RWPE2 (cell line): ENCODE measurements around the gene GDPD5.

Experiments
- ATAC-seq: fragments of 200-7000 bp; cut with Tn5 transposase; 3 replicates; pipeline ENCODE4 v1.9.1; 2021; ENCODE audit warnings: low read depth
- DNase-seq: peaks from one replicate; pipeline ENCODE4 v3.0.0-alpha.2; 2020; ENCODE audit warnings: low spot score
- H3K27ac ChIP-seq: fragments of 450-650 bp; 2 replicates; pipeline ENCODE4 v1.5.1; 2017; ENCODE audit warnings: mild to moderate bottlenecking; ENCODE audit not compliant: poor library complexity, severe bottlenecking
- H3K27me3 ChIP-seq: fragments of 250-450 bp; sonication (Bioruptor Pico); 2 replicates; pipeline ENCODE4 v1.5.1; 2021; ENCODE audit warnings: mild to moderate bottlenecking, moderate library complexity; ENCODE audit not compliant: insufficient read depth, poor library complexity, severe bottlenecking
- H3K36me3 ChIP-seq: fragments of 250-450 bp; sonication (Bioruptor Pico); 2 replicates; pipeline ENCODE4 v1.5.1; 2020; ENCODE audit warnings: low read depth, mild to moderate bottlenecking, moderate library complexity
- H3K4me1 ChIP-seq: fragments of 250-450 bp; sonication (Bioruptor Pico); 2 replicates; pipeline ENCODE4 v1.5.1; 2021; ENCODE audit warnings: mild to moderate bottlenecking, moderate library complexity; ENCODE audit not compliant: insufficient read depth, poor library complexity, severe bottlenecking
- H3K4me3 ChIP-seq: fragments of 250-450 bp; sonication (Bioruptor Pico); 2 replicates; pipeline ENCODE4 v1.5.1; 2021; ENCODE audit warnings: mild to moderate bottlenecking, moderate library complexity; ENCODE audit not compliant: severe bottlenecking
- H3K9me3 ChIP-seq: fragments of 250-450 bp; sonication (Bioruptor Pico); 2 replicates; pipeline ENCODE4 v1.5.1; 2021; ENCODE audit warnings: mild to moderate bottlenecking, moderate library complexity; ENCODE audit not compliant: severe bottlenecking
- CTCF ChIP-seq: fragments of 450-650 bp; IDR thresholded peaks from one replicate; pipeline ENCODE4 v1.5.1; 2017; ENCODE audit warnings: mild to moderate bottlenecking, moderate library complexity; ENCODE audit not compliant: poor library complexity, severe bottlenecking

GDPD5 gene

GRCh38 chr11:75428989-75429640, 96.6 kb downstream of the GDPD5 start:
- no peak overlapping the region for H3K4me3 ChIP-seq
- no peak for ATAC-seq
- peaks cover 2% of the 10 kb centered on the region for H3K4me1 ChIP-seq
- no peak overlapping the region for H3K27ac ChIP-seq
- no peaks in the 10 kb centered on the region for H3K36me3 ChIP-seq
- peak; percentile 30 for DNase-seq
- peaks cover 4% of the 10 kb centered on the region for H3K27me3 ChIP-seq
- no peak for TF ChIP-seq CTCF
- no peaks in the 10 kb centered on the region for H3K9me3 ChIP-seq

GRCh38 chr11:75428281-75428724, 97.4 kb downstream of the GDPD5 start:
- Histone ChIP-seq H3K27ac (no peak overlapping the region), H3K4me1 (peaks cover 2% of the 10 kb centered on the region)

GRCh38 chr11:75427181-75427580, 98.6 kb downstream of the GDPD5 start:
- Histone ChIP-seq H3K27ac (no peak overlapping the region), H3K36me3 (peaks cover 10% of the 10 kb centered on the region), H3K4me1 (peaks cover 2% of the 10 kb centered on the region), H3K9me3 (no peaks in the 10 kb centered on the region), H3K4me3 (no peak overlapping the region), H3K27me3 (peaks cover 4% of the 10 kb centered on the region)
- TF ChIP-seq CTCF: no peak
- DNase-seq (no peak), ATAC-seq (no peak)

More at GRCh38 chr11:75428281-75428724, 97.4 kb downstream of the GDPD5 start:
- Histone ChIP-seq H3K4me3 (peak overlapping the region; percentile 26), H3K27me3 (peaks cover 4% of the 10 kb centered on the region), H3K36me3 (peaks cover under 1% of the 10 kb centered on the region; the same call in 1 of the 2 replicates), H3K9me3 (no peaks in the 10 kb centered on the region)
- ATAC-seq (peak; percentile 84), DNase-seq (peak; percentile 86)
- TF ChIP-seq CTCF: no peak

GRCh38 chr11:75426720-75427086, 99.0 kb downstream of the GDPD5 start:
- peaks cover 2% of the 10 kb centered on the region for H3K4me1 ChIP-seq
- no peak overlapping the region for H3K27ac ChIP-seq
- no peak for DNase-seq
- H3K27me3 ChIP-seq: peaks cover 4% of the 10 kb centered on the region
- ATAC-seq: no peak
- no peaks in the 10 kb centered on the region for H3K9me3 ChIP-seq
- no peak for TF ChIP-seq CTCF
- no peak overlapping the region for H3K4me3 ChIP-seq
- peaks cover 13% of the 10 kb centered on the region for H3K36me3 ChIP-seq

GRCh38 chr11:75425422-75425821, 100.3 kb downstream of the GDPD5 start:
- ATAC-seq: no peak
- peaks cover 5% of the 10 kb centered on the region for H3K4me1 ChIP-seq

More at GRCh38 chr11:75425422-75425821, 100.3 kb downstream of the GDPD5 start:
- peaks cover 14% of the 10 kb centered on the region for H3K36me3 ChIP-seq
- peaks cover 4% of the 10 kb centered on the region for H3K27me3 ChIP-seq
- no peak overlapping the region for H3K27ac ChIP-seq
- H3K4me3 ChIP-seq: no peak overlapping the region
- peak; percentile 7 for TF ChIP-seq CTCF
- DNase-seq: peak; percentile 38
- H3K9me3 ChIP-seq: no peaks in the 10 kb centered on the region
